Measurements from ENCODE around the gene KATNB1.
"Not testable (repeated sequence)": the region's sequence is repeated elsewhere in the genome, so short reads cannot be mapped to it uniquely, and the experiment has no call there.

KATNB1 gene

GRCh38 chr16:57745768-57746167 is 10.2 kb downstream of the KATNB1 start:
- no peak for DNase-seq

- DNase-seq = not testable (repeated sequence)
Observed at GRCh38 chr16:57746316-57746715, 10.7 kb downstream of the KATNB1 start.

- DNase-seq = no peak
Observed at GRCh38 chr16:57747091-57747490, 11.5 kb downstream of the KATNB1 start.

- DNase-seq = no peak
Observed at GRCh38 chr16:57747496-57747895, 11.9 kb downstream of the KATNB1 start.

GRCh38 chr16:57747996-57748395 is 12.4 kb downstream of the KATNB1 start:
- no peak for DNase-seq

- no peak for DNase-seq
Observed at GRCh38 chr16:57748596-57748995, 13.0 kb downstream of the KATNB1 start.

- no peak for DNase-seq
Observed at GRCh38 chr16:57749101-57749692, 13.6 kb downstream of the KATNB1 start.

- no peak for DNase-seq
Observed at GRCh38 chr16:57749856-57750452, 14.4 kb downstream of the KATNB1 start.

- no peak for DNase-seq
Observed at GRCh38 chr16:57750796-57751538, 15.4 kb downstream of the KATNB1 start.

- DNase-seq = no peak
Observed at GRCh38 chr16:57751539-57752202, 16.1 kb downstream of the KATNB1 start.

- DNase-seq = no peak
Observed at GRCh38 chr16:57752203-57752580, 16.6 kb downstream of the KATNB1 start.

GRCh38 chr16:57752581-57753447 is 17.2 kb downstream of the KATNB1 start:
- no peak for DNase-seq

- DNase-seq = no peak
Observed at GRCh38 chr16:57753448-57754353, 18.1 kb downstream of the KATNB1 start.

GRCh38 chr16:57754354-57755060 is 18.9 kb downstream of the KATNB1 start:
- DNase-seq = no peak

- no peak for DNase-seq
Observed at GRCh38 chr16:57755061-57755684, 19.6 kb downstream of the KATNB1 start.

- no peak for DNase-seq
Observed at GRCh38 chr16:57755726-57756423, 20.3 kb downstream of the KATNB1 start.

GRCh38 chr16:57756424-57757325 is 21.1 kb downstream of the KATNB1 start:
- DNase-seq = no peak

- no peak for DNase-seq
Observed at GRCh38 chr16:57757326-57757786, 21.8 kb downstream of the KATNB1 start.

GRCh38 chr16:57757883-57758282 is 22.3 kb downstream of the KATNB1 start:
- no peak for DNase-seq
